ENCODE data around the gene TSPAN9. TPM values are rescaled to one million over a fixed set of nuclear protein-coding genes. Genes with fewer than 3 reads are reported as not detected.
"Not testable (repeated sequence)": the region's sequence is repeated elsewhere in the genome, so short reads cannot be mapped to it uniquely, and the experiment has no call there.

Gene TSPAN9
- total and polyA plus RNA-seq, 9 donors: 24.9 to 72.3 (median 55.7) TPM

DNA sequence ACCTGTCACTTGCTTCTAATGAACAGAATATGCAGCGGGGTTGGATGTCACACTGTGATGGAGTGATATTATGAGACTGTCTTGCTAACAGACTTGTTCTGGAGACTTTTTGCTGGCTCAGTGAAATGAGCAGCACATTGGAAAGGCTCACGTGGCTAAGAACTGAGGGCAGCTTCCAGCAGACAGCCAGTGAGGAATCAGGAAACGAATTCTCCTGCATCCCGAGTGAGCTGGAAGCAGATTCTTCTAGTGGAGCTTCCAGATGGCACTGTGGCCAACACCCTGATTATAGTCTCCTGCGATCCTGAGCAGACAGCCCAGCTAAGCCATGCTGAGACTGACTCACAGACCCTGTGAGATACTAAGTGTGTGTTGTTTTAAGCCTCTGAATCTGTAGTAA, 16.1 kb upstream of the TSPAN9 start:
- no peak for DNase-seq
- H3K27ac ChIP-seq: no peak overlapping the region
- H3K27me3 ChIP-seq: no peaks in the 10 kb centered on the region
- no peak overlapping the region for H3K4me3 ChIP-seq
- intact Hi-C loops (cut with DNase I): no loop called here
- no peak for TF ChIP-seq POLR2A (IDR thresholded peaks at IDR 0.05)
- TF ChIP-seq CTCF (IDR thresholded peaks at IDR 0.05): no peak
- TF ChIP-seq EP300 (IDR thresholded peaks at IDR 0.05): no peak
- WGBS, 3 donors: 30 to 38% (median 31%) methylated on average over 5 of the region's 5 CpGs
- H3K4me1 ChIP-seq (ENCODE audit: insufficient read depth): no peaks in the 10 kb centered on the region
- H3K9me3 ChIP-seq: no peaks in the 10 kb centered on the region
- H3K36me3 ChIP-seq: no peaks in the 10 kb centered on the region

DNA sequence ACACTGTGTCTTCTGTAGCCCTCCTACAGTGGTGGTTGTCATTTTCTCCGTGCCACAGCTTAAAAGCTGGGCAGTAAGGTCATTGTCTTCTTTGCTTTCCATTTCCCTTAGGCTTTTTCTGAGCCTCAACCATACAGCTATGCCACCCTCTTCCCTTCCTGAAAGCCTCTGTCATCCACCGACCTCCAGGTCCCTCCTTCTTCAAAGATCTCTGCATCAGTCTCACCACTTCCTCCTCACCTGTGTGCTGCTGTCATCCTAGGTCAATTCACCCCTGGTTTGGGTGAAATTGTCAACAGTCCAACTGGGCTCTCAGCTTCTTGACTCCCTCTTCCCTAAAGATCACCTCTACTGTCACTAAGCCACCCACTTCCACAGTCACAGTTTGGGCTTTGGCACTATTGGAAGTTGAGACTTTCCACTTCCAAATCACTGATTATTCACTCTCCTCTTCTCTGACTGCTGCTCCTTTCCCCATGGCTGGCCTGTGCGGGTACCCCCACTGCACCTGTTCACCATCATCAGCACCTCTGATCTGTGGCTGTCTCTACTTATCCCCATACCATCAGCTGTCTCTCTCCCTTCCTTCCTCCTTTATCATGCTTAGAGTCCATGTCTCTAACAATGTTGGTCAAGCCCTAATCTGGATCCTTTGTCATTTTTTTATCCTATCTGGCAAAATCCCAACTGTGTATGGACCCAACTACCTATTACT, 15.5 kb upstream of the TSPAN9 start:
- intact Hi-C loops (cut with DNase I): no loop called here
- H3K4me1 ChIP-seq (ENCODE audit: insufficient read depth): no peaks in the 10 kb centered on the region
- H3K27me3 ChIP-seq: no peaks in the 10 kb centered on the region
- no peaks in the 10 kb centered on the region for H3K9me3 ChIP-seq
- H3K36me3 ChIP-seq: no peaks in the 10 kb centered on the region
- no peak for TF ChIP-seq CTCF (IDR thresholded peaks at IDR 0.05)
- TF ChIP-seq POLR2A (IDR thresholded peaks at IDR 0.05): no peak
- no peak for TF ChIP-seq EP300 (IDR thresholded peaks at IDR 0.05)
- no peak overlapping the region for H3K4me3 ChIP-seq
- WGBS, 3 donors: 75 to 83% (median 79%) methylated on average over 3 of the region's 3 CpGs
- no peak overlapping the region for H3K27ac ChIP-seq
- DNase-seq: no peak

DNA sequence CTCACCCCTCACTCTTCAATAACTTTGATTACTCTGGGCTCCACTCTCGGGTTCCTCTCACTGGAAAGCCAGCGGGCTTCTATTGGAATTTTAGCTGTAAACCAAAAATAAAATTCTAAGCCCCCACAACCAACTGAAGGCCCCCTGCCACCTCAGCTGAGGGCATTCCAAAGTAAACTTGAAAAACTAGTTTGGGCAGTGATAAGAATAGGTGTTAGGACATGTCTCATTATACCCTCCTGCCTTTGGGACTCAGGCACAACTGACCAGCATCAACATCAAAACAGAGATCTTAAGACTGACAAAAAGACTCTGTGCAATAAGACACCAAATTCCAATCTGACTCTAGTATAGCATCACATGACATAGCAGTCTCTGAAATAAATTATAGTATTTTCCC, 11.9 kb upstream of the TSPAN9 start:
- intact Hi-C loops (cut with DNase I): no loop called here
- Histone ChIP-seq H3K27me3 (no peaks in the 10 kb centered on the region), H3K27ac (no peak overlapping the region), H3K36me3 (no peaks in the 10 kb centered on the region), H3K4me1 (ENCODE audit: insufficient read depth) (peaks cover 8% of the 10 kb centered on the region), H3K9me3 (no peaks in the 10 kb centered on the region), H3K4me3 (no peak overlapping the region)
- 83 to 91% (median 91%) methylated on average over 2 of the region's 2 CpGs for WGBS, 3 donors
- no peak for TF ChIP-seq POLR2A (IDR thresholded peaks at IDR 0.05)
- TF ChIP-seq CTCF (IDR thresholded peaks at IDR 0.05): no peak
- no peak for TF ChIP-seq EP300 (IDR thresholded peaks at IDR 0.05)
- DNase-seq: no peak

DNA sequence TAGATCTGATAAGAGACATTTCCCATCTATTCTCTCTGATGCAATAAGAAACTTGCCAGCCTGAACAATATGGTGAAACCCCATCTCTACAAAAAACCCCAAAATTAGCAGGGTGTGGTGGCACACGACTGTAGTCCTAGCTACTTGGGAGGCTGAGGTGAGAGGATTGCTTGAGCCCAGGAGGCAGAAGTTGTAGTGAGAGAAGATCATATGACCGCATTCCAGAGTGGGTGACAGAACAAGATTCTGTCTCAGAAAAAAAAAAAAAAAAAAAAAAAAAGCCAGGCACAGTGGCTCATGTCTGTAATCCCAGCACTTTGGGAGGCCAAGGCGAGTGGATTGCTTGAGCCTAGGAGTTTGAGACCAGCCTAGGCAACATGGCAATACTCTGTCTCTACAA, 11.3 kb upstream of the TSPAN9 start:
- DNase-seq; H3K4me1 ChIP-seq (ENCODE audit: insufficient read depth); H3K9me3 ChIP-seq; H3K27me3 ChIP-seq; H3K36me3 ChIP-seq; intact Hi-C loops (cut with DNase I); H3K27ac ChIP-seq; H3K4me3 ChIP-seq: not testable (repeated sequence)
- 93 to 97% (median 96%) methylated on average over 3 of the region's 3 CpGs for WGBS, 3 donors

GRCh38 chr12:3069714-3070113, 7.5 kb upstream of the TSPAN9 start:
- DNase-seq: no peak
- no peak overlapping the region for H3K4me3 ChIP-seq
- H3K36me3 ChIP-seq: no peaks in the 10 kb centered on the region
- no peaks in the 10 kb centered on the region for H3K27me3 ChIP-seq
- no peaks in the 10 kb centered on the region for H3K9me3 ChIP-seq
- intact Hi-C loops (cut with DNase I): loop anchor here (5.0 to 10.0 kb wide), 5 partner anchors 65 to 208 kb away; no protein-coding TSS in a partner anchor
- peaks cover 10% of the 10 kb centered on the region for H3K4me1 ChIP-seq (ENCODE audit: insufficient read depth)
- WGBS, 3 donors: 17 to 50% (median 26%) methylated on average over 4 of the region's 4 CpGs
- no peak for TF ChIP-seq CTCF (IDR thresholded peaks at IDR 0.05)
- no peak for TF ChIP-seq POLR2A (IDR thresholded peaks at IDR 0.05)
- TF ChIP-seq EP300 (IDR thresholded peaks at IDR 0.05): no peak
- H3K27ac ChIP-seq: peak overlapping the region in 1 of 2 donors; percentile 3
